Measurements from ENCODE around the gene BLVRA.
"Not testable (repeated sequence)": the region's sequence is repeated elsewhere in the genome, so short reads cannot be mapped to it uniquely, and the experiment has no call there.

DNA sequence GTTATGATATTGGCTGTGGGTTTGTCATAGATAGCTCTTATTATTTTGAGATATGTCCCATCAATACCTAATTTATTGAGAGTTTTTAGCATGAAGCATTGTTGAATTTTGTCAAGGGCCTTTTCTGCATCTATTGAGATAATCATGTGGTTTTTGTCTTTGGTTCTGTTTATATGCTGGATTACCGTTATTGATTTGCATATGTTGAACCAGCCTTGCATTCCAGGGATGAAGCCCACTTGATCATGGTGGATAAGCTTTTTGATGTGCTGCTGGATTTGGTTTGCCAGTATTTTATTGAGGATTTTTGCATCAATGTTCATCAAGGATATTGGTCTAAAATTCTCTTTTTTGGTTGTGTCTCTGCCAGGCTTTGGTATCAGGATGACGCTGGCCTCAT lies 16.8 kb downstream of the BLVRA start:
- TF ChIP-seq, protein P1, sequence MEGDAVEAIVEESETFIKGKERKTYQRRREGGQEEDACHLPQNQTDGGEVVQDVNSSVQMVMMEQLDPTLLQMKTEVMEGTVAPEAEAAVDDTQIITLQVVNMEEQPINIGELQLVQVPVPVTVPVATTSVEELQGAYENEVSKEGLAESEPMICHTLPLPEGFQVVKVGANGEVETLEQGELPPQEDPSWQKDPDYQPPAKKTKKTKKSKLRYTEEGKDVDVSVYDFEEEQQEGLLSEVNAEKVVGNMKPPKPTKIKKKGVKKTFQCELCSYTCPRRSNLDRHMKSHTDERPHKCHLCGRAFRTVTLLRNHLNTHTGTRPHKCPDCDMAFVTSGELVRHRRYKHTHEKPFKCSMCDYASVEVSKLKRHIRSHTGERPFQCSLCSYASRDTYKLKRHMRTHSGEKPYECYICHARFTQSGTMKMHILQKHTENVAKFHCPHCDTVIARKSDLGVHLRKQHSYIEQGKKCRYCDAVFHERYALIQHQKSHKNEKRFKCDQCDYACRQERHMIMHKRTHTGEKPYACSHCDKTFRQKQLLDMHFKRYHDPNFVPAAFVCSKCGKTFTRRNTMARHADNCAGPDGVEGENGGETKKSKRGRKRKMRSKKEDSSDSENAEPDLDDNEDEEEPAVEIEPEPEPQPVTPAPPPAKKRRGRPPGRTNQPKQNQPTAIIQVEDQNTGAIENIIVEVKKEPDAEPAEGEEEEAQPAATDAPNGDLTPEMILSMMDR (IDR thresholded peaks at IDR 0.05; ENCODE audit: low read length) = not testable (repeated sequence)
- TF ChIP-seq EZH2phosphoT487 (IDR thresholded peaks at IDR 0.05; ENCODE audit: low read length); EZH2 (optimal IDR thresholded peaks at IDR 0.05; ENCODE audit: low read depth, low read length): not testable (repeated sequence)
